H1 (cell line): ENCODE results near the gene SLC24A3. TPM values are rescaled to one million over a fixed set of nuclear protein-coding genes. Genes with fewer than 3 reads are reported as not detected.

Source experiments
- CTCF ChIA-PET: fragments of 300-600 bp; sonication (Branson Sonifier 250); formaldehyde crosslinking; loops from one replicate; lab custom pipeline; 2021; ENCODE audit not compliant: partially characterized antibody; lab: Charles Lee
- POLR2A ChIA-PET: fragments of 300-600 bp; sonication (Branson Sonifier 250); formaldehyde crosslinking; loops from one replicate; lab custom pipeline; 2021; ENCODE audit warnings: inconsistent platforms; ENCODE audit not compliant: partially characterized antibody; lab: Charles Lee
- DNase-seq, 2 experiments: peaks; one replicate each; pipeline versions ENCODE4 v3.0.0 to v3.0.0-alpha.2; 2010 to 2022; ENCODE audit warnings: low spot score in 2 of 2, low read depth in 1 of 2, mixed read lengths in 1 of 2
- FAIRE-seq: peaks from 2 replicates; lab custom pipeline; 2011; peaks lifted over from hg19 to GRCh38; lab: Jason Lieb, UNC
- H2AFZ ChIP-seq: 2 replicates; pipeline ENCODE4 v1.8.1; 2012; ENCODE audit warnings: low read length, inconsistent platforms
- H2AK5ac ChIP-seq: 2 replicates; pipeline ENCODE4 v1.6.1; 2013; ENCODE audit warnings: low read depth, low read length
- H2BK120ac ChIP-seq: replicated peaks from 2 replicates; pipeline ENCODE3; 2013; ENCODE audit warnings: low read depth, low read length, inconsistent platforms
- H2BK12ac ChIP-seq: 2 replicates; pipeline ENCODE4 v1.6.1; 2013; ENCODE audit warnings: low read depth, low read length
- H2BK15ac ChIP-seq: 2 replicates; pipeline ENCODE4 v1.6.1; 2013; ENCODE audit warnings: low read length
- H2BK20ac ChIP-seq: 2 replicates; pipeline ENCODE4 v1.6.1; 2013; ENCODE audit warnings: low read length
- H2BK5ac ChIP-seq: 2 replicates; pipeline ENCODE4 v1.6.1; 2013; ENCODE audit warnings: low read depth, low read length
- H3K14ac ChIP-seq: 2 replicates; pipeline ENCODE4 v1.6.1; 2013; ENCODE audit warnings: inconsistent platforms; ENCODE audit not compliant: insufficient read length
- H3K18ac ChIP-seq: 2 replicates; pipeline ENCODE4 v1.6.1; 2013; ENCODE audit warnings: low read length; ENCODE audit errors: extremely low read depth
- H3K23ac ChIP-seq: 2 replicates; pipeline ENCODE4 v1.6.1; 2013; ENCODE audit warnings: inconsistent platforms; ENCODE audit not compliant: insufficient read length
- H3K23me2 ChIP-seq: 2 replicates; pipeline ENCODE4 v1.6.1; 2013; ENCODE audit warnings: low read depth, low read length
- H3K27ac ChIP-seq: 2 replicates; pipeline ENCODE4 v1.6.1; 2011; ENCODE audit warnings: low read depth, low read length, inconsistent platforms
- H3K27me3 ChIP-seq, 4 experiments: replicated peaks in 1 of 4; 1 replicate in 1 of 4; 2 replicates in 3 of 4; pipeline versions ENCODE4 v1.6.1 to v1.8.1; 2011 to 2013; ENCODE audit warnings: low read length in 3 of 4, mild to moderate bottlenecking in 3 of 4, inconsistent platforms in 2 of 4, mixed read lengths in 2 of 4, moderate library complexity in 1 of 4; ENCODE audit not compliant: control insufficient read depth in 3 of 4, insufficient read depth in 3 of 4; ENCODE audit errors: extremely low read depth in 1 of 4
- H3K36me3 ChIP-seq, 4 experiments: 2 replicates each; pipeline versions ENCODE4 v1.6.1 to v1.8.1; 2011 to 2013; ENCODE audit warnings: mild to moderate bottlenecking in 4 of 4, low read length in 3 of 4, moderate library complexity in 2 of 4, control low read depth in 1 of 4, inconsistent platforms in 1 of 4; ENCODE audit not compliant: insufficient read depth in 4 of 4, control insufficient read depth in 2 of 4
- H3K4ac ChIP-seq: replicated peaks from 2 replicates; pipeline ENCODE3; 2013; ENCODE audit warnings: low read length, low read depth, mixed read lengths, inconsistent platforms; ENCODE audit not compliant: insufficient read length
- H3K4me1 ChIP-seq, 4 experiments: replicated peaks in 1 of 4; 1 replicate in 1 of 4; 2 replicates in 3 of 4; pipeline versions ENCODE4 v1.6.1 to v1.8.1; 2011 to 2013; ENCODE audit warnings: low read length in 3 of 4, inconsistent platforms in 2 of 4, mixed read lengths in 1 of 4; ENCODE audit not compliant: insufficient read depth in 4 of 4, control insufficient read depth in 3 of 4
- H3K4me2 ChIP-seq, 2 experiments: 2 replicates each; pipeline versions ENCODE4 v1.6.1 to v1.8.1; 2011 to 2013; ENCODE audit warnings: low read depth in 2 of 2, low read length in 2 of 2, control low read depth in 1 of 2, inconsistent platforms in 1 of 2, mild to moderate bottlenecking in 1 of 2; ENCODE audit not compliant: insufficient read depth in 1 of 2
- H3K4me3 ChIP-seq, 4 experiments: fragments of 200-600, 300-600 bp in 1 of 4; sonication (generic), shearing (Covaris generic), sonication (Bioruptor Twin) in 1 of 4; 2 replicates each; pipeline versions ENCODE4 v1.5.1 to v1.8.1; 2011 to 2016; ENCODE audit warnings: low read length in 4 of 4, low read depth in 3 of 4, control low read depth in 2 of 4, inconsistent platforms in 2 of 4, mild to moderate bottlenecking in 2 of 4, mixed read lengths in 1 of 4, moderate library complexity in 1 of 4; ENCODE audit not compliant: insufficient read depth in 2 of 4; ENCODE audit errors: extremely low read depth in 1 of 4
- H3K56ac ChIP-seq: replicated peaks from 2 replicates; pipeline ENCODE3; 2013; ENCODE audit warnings: low read depth, mild to moderate bottlenecking, mixed read lengths, low read length, inconsistent platforms; ENCODE audit not compliant: insufficient read length
- H3K79me1 ChIP-seq: 2 replicates; pipeline ENCODE4 v1.6.1; 2013; ENCODE audit warnings: low read depth, low read length, control low read depth
- H3K79me2 ChIP-seq, 2 experiments: 2 replicates each; pipeline versions ENCODE4 v1.6.1 to v1.8.1; 2012 to 2013; ENCODE audit warnings: low read length in 2 of 2, mild to moderate bottlenecking in 2 of 2, inconsistent platforms in 1 of 2; ENCODE audit not compliant: insufficient read depth in 2 of 2, control insufficient read depth in 1 of 2
- H3K9ac ChIP-seq, 4 experiments: replicated peaks in 1 of 4; 1 replicate in 1 of 4; 2 replicates in 3 of 4; pipeline versions ENCODE4 v1.6.1 to v1.8.1; 2011 to 2013; ENCODE audit warnings: low read depth in 3 of 4, low read length in 3 of 4, control low read depth in 2 of 4, mild to moderate bottlenecking in 2 of 4, moderate library complexity in 2 of 4, inconsistent platforms in 1 of 4; ENCODE audit errors: extremely low read depth in 1 of 4
- H3K9me3 ChIP-seq, 2 experiments: 2 replicates each; pipeline versions ENCODE4 v1.6.1 to v1.8.1; 2012 to 2013; ENCODE audit warnings: mild to moderate bottlenecking in 2 of 2, moderate library complexity in 2 of 2, control low read depth in 1 of 2, inconsistent platforms in 1 of 2, low read depth in 1 of 2, low read length in 1 of 2, mixed read lengths in 1 of 2; ENCODE audit not compliant: insufficient read depth in 2 of 2
- H4K20me1 ChIP-seq, 2 experiments: replicated peaks in 1 of 2; 2 replicates each; pipeline versions ENCODE3 to v1.8.1; 2011 to 2013; ENCODE audit warnings: inconsistent platforms in 2 of 2, low read length in 2 of 2, mild to moderate bottlenecking in 1 of 2; ENCODE audit not compliant: insufficient read depth in 2 of 2, control insufficient read depth in 1 of 2
- H4K5ac ChIP-seq: 2 replicates; pipeline ENCODE4 v1.6.1; 2013; ENCODE audit warnings: low read length, low read depth, mixed read lengths, inconsistent platforms; ENCODE audit not compliant: insufficient read length
- H4K8ac ChIP-seq: 2 replicates; pipeline ENCODE4 v1.8.0; 2013; ENCODE audit warnings: mild to moderate bottlenecking, moderate library complexity, low read length, inconsistent platforms; ENCODE audit not compliant: insufficient read depth; ENCODE audit errors: extremely low read depth
- H4K91ac ChIP-seq: replicated peaks from 2 replicates; pipeline ENCODE3; 2013; ENCODE audit warnings: low read length, mixed read lengths, inconsistent platforms; ENCODE audit not compliant: insufficient read length
- CTCF ChIP-seq, 3 experiments: IDR thresholded peaks; 1 replicate in 2 of 3; 2 replicates in 1 of 3; pipeline versions ENCODE4 v1.5.1 to v1.6.1; 2011; ENCODE audit warnings: low read length in 3 of 3, mild to moderate bottlenecking in 3 of 3, inconsistent platforms in 2 of 3, low read depth in 1 of 3, moderate library complexity in 1 of 3; ENCODE audit not compliant: insufficient read depth in 1 of 3; ENCODE audit errors: control extremely low read depth in 1 of 3
- EP300 ChIP-seq, 2 experiments: IDR thresholded peaks; 1 replicate in 1 of 2; 2 replicates in 1 of 2; pipeline ENCODE4 v1.6.1; 2011 to 2012; ENCODE audit warnings: low read depth in 2 of 2, low read length in 2 of 2, mild to moderate bottlenecking in 2 of 2, borderline replicate concordance in 1 of 2, inconsistent platforms in 1 of 2, moderate library complexity in 1 of 2
- HDAC2 ChIP-seq, 2 experiments: fragments of 300-600 bp in 1 of 2; sonication (generic) in 1 of 2; IDR thresholded peaks; 2 replicates each; pipeline ENCODE4 v1.6.1; 2011 to 2012; ENCODE audit warnings: low read depth in 2 of 2, low read length in 2 of 2, mild to moderate bottlenecking in 2 of 2, moderate library complexity in 2 of 2, borderline replicate concordance in 1 of 2, inconsistent platforms in 1 of 2
- KDM4A ChIP-seq: IDR thresholded peaks from one replicate; pipeline ENCODE4 v1.7.1; 2012; ENCODE audit warnings: low read depth, mild to moderate bottlenecking, moderate library complexity, low read length, inconsistent platforms; ENCODE audit not compliant: severe bottlenecking
- TAF1 ChIP-seq: IDR thresholded peaks from 2 replicates; pipeline ENCODE4 v1.6.1; 2011; ENCODE audit warnings: mild to moderate bottlenecking, low read depth, low read length
- WGBS, 2 experiments: shearing (Covaris generic) in 1 of 2; methylation state at CpG; one replicate each; pipeline versions ENCODE4 v1.1.6 to v1.1.7; 2013 to 2015; ENCODE audit warnings: low lambda C conversion rate in 2 of 2, mixed read lengths in 2 of 2, inconsistent platforms in 1 of 2, low coverage in 1 of 2, missing lambda C conversion rate in 1 of 2; ENCODE audit not compliant: insufficient replicate concordance in 2 of 2, insufficient coverage in 1 of 2, insufficient read length in 1 of 2; ENCODE audit errors: extremely low coverage in 1 of 2, missing lambda C conversion rate in 1 of 2; 5-methylcytosine and 5-hydroxymethylcytosine counted together
- polyA plus RNA-seq, 7 experiments: library from polyadenylated mRNA; depleted of rRNA in 3 of 7; stranded (reverse) in 5 of 7; unstranded in 2 of 7; fragments of >200 nt in 5 of 7; fragments of 200-250 nt in 2 of 7; gene quantifications; 1 replicate in 5 of 7; 2 replicates in 1 of 7; 4 replicates in 1 of 7; pipeline versions ENCODE4 v1.2.1 to v1.2.3, GENCODE V29; 2011 to 2013; ENCODE audit warnings: missing spikeins in 2 of 7, mixed read lengths in 2 of 7
- total RNA-seq: library from RNA; stranded (reverse); fragmentation: NEBNext Ultra II Directional; extraction: Animal tissue kit (Norgen Biotek cat#: 25700); gene quantifications from 2 replicates; pipeline ENCODE4 v1.2.1, GENCODE V29; 2021
- TF ChIP-seq, protein P1 (sequence below): IDR thresholded peaks from 2 replicates; pipeline ENCODE4 v1.6.1; 2012; ENCODE audit warnings: inconsistent platforms

The SLC24A3 gene
- total and polyA plus RNA-seq, 2 of the 8 experiments (the other 6 are each of a cell fraction or from before 2014, with no cell fraction given) = 4.5 to 6.3 TPM

GRCh38 chr20:19486446-19486845, 274.0 kb downstream of the SLC24A3 start:
- Histone ChIP-seq H2BK120ac (no peak overlapping the region), H3K9me3 (no peaks in the 10 kb centered on the region), H3K4me1 (no peaks in the 10 kb centered on the region), H3K23ac (no peak overlapping the region), H4K20me1 (no peaks in the 10 kb centered on the region), H4K8ac (no peak overlapping the region), H2BK5ac (no peak overlapping the region), H3K27ac (no peak overlapping the region), H3K27me3 (no peaks in the 10 kb centered on the region; a peak in 1 of 7 replicates), H4K5ac (no peak overlapping the region), H3K79me2 (no peaks in the 10 kb centered on the region), H3K79me1 (no peaks in the 10 kb centered on the region), H3K9ac (no peak overlapping the region), H2AFZ (no peak overlapping the region), H3K36me3 (no peaks in the 10 kb centered on the region), H4K91ac (no peak overlapping the region), H3K4me2 (no peak overlapping the region), H3K56ac (no peak overlapping the region), H3K4me3 (no peak overlapping the region), H3K14ac (no peak overlapping the region), H2BK12ac (no peak overlapping the region), H3K23me2 (no peaks in the 10 kb centered on the region), H2BK15ac (no peak overlapping the region), H2AK5ac (no peak overlapping the region), H3K18ac (no peak overlapping the region), H3K4ac (no peak overlapping the region), H2BK20ac (no peak overlapping the region)
- DNase-seq (no peak), FAIRE-seq (no peak)
- POLR2A ChIA-PET = no interaction called here
- WGBS, 2 experiments = 90% methylated on average over 2 of the region's 2 CpGs; no CpG with 5 or more reads in 1 of the 2 experiments
- CTCF ChIA-PET = no interaction called here
- TF ChIP-seq CTCF (IDR thresholded peaks at IDR 0.05; ENCODE audit: control extremely low read depth in 1 of 3, insufficient read depth in 1 of 3, low read depth in 1 of 3, low read length in 3 of 3) (no peak), HDAC2 (IDR thresholded peaks at IDR 0.05; ENCODE audit: borderline replicate concordance in 1 of 2, low read depth in 2 of 2, low read length in 2 of 2) (no peak), EP300 (IDR thresholded peaks at IDR 0.05; ENCODE audit: borderline replicate concordance in 1 of 2, low read depth in 2 of 2, low read length in 2 of 2) (no peak), KDM4A (no peak), TAF1 (no peak)
- TF ChIP-seq, protein P1, sequence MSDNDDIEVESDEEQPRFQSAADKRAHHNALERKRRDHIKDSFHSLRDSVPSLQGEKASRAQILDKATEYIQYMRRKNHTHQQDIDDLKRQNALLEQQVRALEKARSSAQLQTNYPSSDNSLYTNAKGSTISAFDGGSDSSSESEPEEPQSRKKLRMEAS = no peak
